GM04503 (cell line): Measurements from ENCODE around the gene PPP6R1.
"Not testable (repeated sequence)": the region's sequence is repeated elsewhere in the genome, so short reads cannot be mapped to it uniquely, and the experiment has no call there.

ENCODE experiments used
- DNase-seq: peaks from one replicate; pipeline ENCODE4 v3.0.0-alpha.2; 2012; ENCODE audit warnings: low read depth

The PPP6R1 gene

DNA sequence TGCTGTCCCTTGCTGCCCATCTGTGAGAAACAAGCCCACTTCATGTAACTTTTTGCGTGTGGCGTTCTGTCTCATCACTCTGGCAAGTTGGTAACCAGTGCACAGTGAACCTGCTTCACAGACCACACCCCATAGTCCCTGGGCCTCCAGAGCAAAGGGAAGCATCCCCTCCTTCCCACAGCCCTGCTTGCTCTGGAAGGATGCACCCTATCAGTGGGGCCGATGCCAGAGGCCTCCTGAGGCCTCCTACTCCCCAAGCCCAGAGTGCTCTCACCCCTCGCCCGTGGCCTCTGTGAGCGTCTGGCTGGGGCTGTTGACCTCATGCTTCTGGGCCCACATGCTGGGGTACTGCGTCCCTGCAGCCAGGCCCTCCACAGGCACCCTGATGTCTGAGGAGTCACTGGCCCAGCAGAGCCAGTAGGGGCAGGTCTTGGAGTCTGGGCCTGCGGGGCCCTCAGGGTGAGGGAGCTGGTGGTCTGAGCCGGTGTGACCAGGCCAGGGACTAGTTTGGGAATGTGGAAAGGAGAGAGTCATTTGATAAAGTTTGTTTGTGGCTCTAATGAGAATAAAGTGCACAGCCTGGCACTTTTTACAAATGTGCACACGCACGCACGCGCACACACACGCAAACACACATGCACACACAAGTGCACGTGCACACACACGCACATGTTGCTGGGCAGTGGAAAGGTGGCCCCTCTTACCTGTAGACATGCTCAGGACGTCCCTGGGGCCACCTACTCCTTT lies 35.4 kb downstream of the PPP6R1 start:
- no peak for DNase-seq

- DNase-seq, result no peak
Observed at GRCh38 chr19:55220525-55220924, 38.3 kb downstream of the PPP6R1 start.

GRCh38 chr19:55216461-55217198 lies 42.2 kb downstream of the PPP6R1 start:
- DNase-seq, result peak; percentile 98

- DNase-seq, result no peak
Observed at GRCh38 chr19:55213547-55213946, 45.3 kb downstream of the PPP6R1 start.

- DNase-seq, result no peak
Observed at GRCh38 chr19:55212447-55212846, 46.4 kb downstream of the PPP6R1 start.

GRCh38 chr19:55209693-55210472 lies 48.9 kb downstream of the PPP6R1 start:
- DNase-seq, result peak; percentile 80

GRCh38 chr19:55208880-55209692 lies 49.7 kb downstream of the PPP6R1 start, which contains the start of gene PTPRH:
Gene PTPRH (minus strand): TSS chr19:55209501. CDS start chr19:55209433, 68 bp downstream.
- DNase-seq, result no peak

- DNase-seq, result peak; percentile 54
Observed at GRCh38 chr19:55206664-55207500, 51.9 kb downstream of the PPP6R1 start.

DNA sequence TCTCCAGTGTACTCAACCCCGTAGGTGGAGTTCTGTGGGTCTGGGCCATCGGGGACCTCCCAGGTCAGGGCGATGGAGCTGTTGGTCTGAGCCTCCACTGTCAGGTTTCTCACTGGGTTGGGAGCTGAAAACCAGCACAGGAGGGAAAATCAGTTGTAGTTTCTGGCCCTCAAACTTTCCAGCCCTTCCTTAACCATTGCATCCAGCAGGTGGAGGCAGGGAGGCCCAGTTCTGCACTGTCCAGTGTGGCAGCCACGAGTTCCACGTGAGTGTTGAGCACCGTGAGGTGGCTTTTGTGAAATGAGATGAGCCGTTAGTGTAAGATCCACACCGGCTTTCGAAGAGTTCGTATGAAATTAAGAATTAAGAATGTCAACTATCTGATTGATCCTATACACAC lies 56.6 kb downstream of the PPP6R1 start:
- DNase-seq, result not testable (repeated sequence)

GRCh38 chr19:55199620-55200204 lies 59.1 kb downstream of the PPP6R1 start:
- DNase-seq, result no peak

DNA sequence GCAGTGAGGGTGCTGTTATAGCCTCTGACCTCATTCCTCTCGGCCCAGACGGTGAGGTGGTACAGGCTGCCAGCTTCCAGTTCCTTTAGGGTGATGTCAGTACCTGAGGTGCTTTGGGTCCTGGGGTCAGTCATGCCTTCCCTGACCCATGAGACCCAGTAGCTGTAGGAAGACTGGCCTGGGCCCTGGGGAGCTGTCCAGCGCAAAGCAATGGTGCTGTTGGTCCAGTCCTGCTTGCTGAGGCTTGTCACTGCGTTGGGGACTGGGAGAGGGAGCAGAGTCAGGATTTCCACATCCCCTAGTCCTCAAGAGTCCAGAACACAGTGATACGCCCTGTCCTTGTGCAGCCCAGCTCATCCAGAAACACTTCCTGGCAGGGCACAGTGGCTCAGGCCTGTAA lies 60.2 kb downstream of the PPP6R1 start:
- no peak for DNase-seq

GRCh38 chr19:55197528-55197927 lies 61.3 kb downstream of the PPP6R1 start:
- no peak for DNase-seq

DNA sequence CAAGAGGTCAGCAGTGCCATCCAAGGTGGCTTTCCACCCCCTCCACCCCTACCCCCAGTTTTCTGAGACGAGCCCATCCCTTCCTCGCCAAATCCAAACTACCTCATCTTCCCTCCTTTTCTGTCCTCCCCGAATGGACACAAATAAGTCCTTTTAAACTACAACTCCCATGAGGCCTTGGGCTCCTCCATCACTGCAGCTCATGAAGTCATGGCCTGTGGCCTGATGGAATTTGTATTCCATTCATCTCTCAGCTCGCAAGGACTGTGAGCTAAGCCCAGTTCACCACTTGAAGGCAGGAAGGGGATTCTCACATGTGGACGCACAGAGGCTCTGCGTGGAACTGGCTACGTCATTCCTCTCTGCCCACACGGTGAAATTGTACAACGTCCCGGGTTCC lies 62.0 kb downstream of the PPP6R1 start:
- DNase-seq, result no peak

- DNase-seq, result no peak
Observed at GRCh38 chr19:55193481-55193880, 65.3 kb downstream of the PPP6R1 start.

DNA sequence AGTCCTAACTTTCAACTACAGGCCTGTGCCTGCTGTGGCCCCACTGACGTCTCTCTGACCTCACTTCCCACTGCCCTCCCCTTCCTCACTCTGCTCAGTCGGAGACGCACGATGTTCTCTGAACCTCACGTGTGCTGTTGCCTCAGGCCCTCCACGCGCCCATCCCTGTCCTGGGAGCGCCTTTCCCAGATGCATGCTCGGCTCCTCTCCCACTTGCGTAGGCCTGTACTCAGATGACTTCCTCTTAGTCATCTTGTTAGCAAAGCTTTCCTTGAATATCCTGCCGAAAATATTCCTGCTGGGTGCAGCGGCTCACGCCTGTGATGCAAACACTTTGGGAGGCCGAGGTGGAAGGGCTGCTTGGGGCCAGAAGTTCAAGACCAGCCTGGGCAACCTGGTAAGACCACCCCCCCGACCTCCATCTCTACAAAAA lies 69.4 kb downstream of the PPP6R1 start:
- peak; percentile 68 for DNase-seq

DNA sequence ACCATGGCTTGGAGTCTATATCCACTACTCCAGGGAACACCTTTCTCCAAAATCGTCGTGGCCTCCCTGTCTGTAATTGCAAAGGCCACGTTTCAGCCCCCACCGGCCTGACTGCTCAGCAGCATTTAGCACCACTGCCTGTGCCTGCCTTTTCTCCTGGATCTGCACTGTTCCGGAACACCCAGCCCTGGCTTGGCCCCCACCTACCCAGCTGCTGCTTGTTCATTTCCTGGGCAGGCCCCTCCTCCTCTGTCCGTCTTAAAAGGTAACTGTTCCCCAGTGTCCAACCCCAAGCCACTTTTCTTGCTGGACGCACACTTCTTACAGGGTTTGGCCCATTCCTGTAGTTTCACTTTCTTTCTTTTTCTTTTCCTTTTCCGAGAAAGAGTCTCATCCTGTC lies 70.2 kb downstream of the PPP6R1 start:
- no peak for DNase-seq

GRCh38 chr19:55186080-55186479 lies 72.7 kb downstream of the PPP6R1 start:
- no peak for DNase-seq

DNA sequence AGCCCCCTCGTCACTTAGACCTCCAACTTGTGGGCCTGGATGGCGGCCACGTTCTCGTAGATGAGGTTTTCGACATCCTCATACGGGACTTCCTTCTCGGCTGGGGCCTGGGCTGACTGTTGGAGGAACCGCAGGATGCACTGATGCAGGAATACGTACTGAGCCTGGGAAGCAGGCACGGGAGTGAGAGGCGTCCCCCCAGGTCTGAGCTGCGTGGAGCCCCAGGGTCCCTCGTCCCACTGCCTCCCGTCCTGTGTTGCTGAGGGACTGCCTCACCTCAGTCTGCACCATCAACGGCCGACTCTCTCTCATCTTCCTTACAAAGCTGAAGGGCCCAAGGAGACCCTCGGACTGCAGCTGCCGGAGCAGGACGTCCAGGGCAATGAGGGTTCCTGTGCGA lies 77.1 kb downstream of the PPP6R1 start:
- no peak for DNase-seq
